NCI-H2196 (cell line): ENCODE results near the gene SH3GL3.
A peak's percentile ranks its signal among the peaks of the same experiment; 100 is the strongest.

Experiments used
- DNase-seq: peaks from one replicate; lab custom pipeline; 2025; ENCODE audit not compliant: unreplicated experiment; lab: John Stamatoyannopoulos, UW

SH3GL3 gene

GRCh38 chr15:83565138-83565537 is 118.0 kb downstream of the SH3GL3 start:
- no peak for DNase-seq

- peak; percentile 17 for DNase-seq
Observed at GRCh38 chr15:83565553-83566159, 118.5 kb downstream of the SH3GL3 start.

GRCh38 chr15:83567318-83567717 is 120.2 kb downstream of the SH3GL3 start:
- DNase-seq, result no peak

GRCh38 chr15:83569341-83569740 is 122.2 kb downstream of the SH3GL3 start:
- no peak for DNase-seq

GRCh38 chr15:83570756-83571155 is 123.6 kb downstream of the SH3GL3 start:
- no peak for DNase-seq

- peak; percentile 2 for DNase-seq
Observed at GRCh38 chr15:83571820-83572707, 124.9 kb downstream of the SH3GL3 start.

- DNase-seq, result no peak
Observed at GRCh38 chr15:83574345-83574744, 127.2 kb downstream of the SH3GL3 start.

- no peak for DNase-seq
Observed at GRCh38 chr15:83578691-83579090, 131.6 kb downstream of the SH3GL3 start.

GRCh38 chr15:83581381-83581780 is 134.2 kb downstream of the SH3GL3 start:
- DNase-seq, result no peak

- no peak for DNase-seq
Observed at GRCh38 chr15:83582381-83582780, 135.2 kb downstream of the SH3GL3 start.

- DNase-seq, result no peak
Observed at GRCh38 chr15:83585601-83586335, 138.6 kb downstream of the SH3GL3 start.

GRCh38 chr15:83587091-83587490 is 139.9 kb downstream of the SH3GL3 start:
- DNase-seq, result no peak

GRCh38 chr15:83588441-83588840 is 141.3 kb downstream of the SH3GL3 start:
- no peak for DNase-seq

GRCh38 chr15:83592370-83593040 is 145.4 kb downstream of the SH3GL3 start:
- DNase-seq, result no peak

GRCh38 chr15:83595191-83595590 is 148.1 kb downstream of the SH3GL3 start:
- DNase-seq, result no peak

- no peak for DNase-seq
Observed at GRCh38 chr15:83598031-83598430, 150.9 kb downstream of the SH3GL3 start.

GRCh38 chr15:83602021-83602420 is 154.9 kb downstream of the SH3GL3 start:
- DNase-seq, result no peak

- no peak for DNase-seq
Observed at GRCh38 chr15:83604549-83604948, 157.4 kb downstream of the SH3GL3 start.

- DNase-seq, result no peak
Observed at GRCh38 chr15:83605111-83605945, 158.2 kb downstream of the SH3GL3 start.

- DNase-seq, result no peak
Observed at GRCh38 chr15:83610132-83610531, 163.0 kb downstream of the SH3GL3 start.
